ENCODE results near the gene APBA2. TPM values are rescaled to one million over a fixed set of nuclear protein-coding genes. Genes with fewer than 3 reads are reported as not detected.
A peak's percentile ranks its signal among the peaks of the same experiment; 100 is the strongest.

Gene APBA2
- total and polyA plus RNA-seq, 2 of the 13 experiments (the other 11 are each of a cell fraction or from before 2014, with no cell fraction given) = 0.62 to 2.3 TPM

- no peak for FAIRE-seq
- in situ Hi-C loops (cut with HindIII; ENCODE audit: extremely low pct_ligation_motif_present, low pct_unique_long_range_greater_than_20kb) = no loop called here
- TF ChIP-seq ZNF335 (CRISPR knock-in tag; IDR thresholded peaks at IDR 0.05) (no peak), ZC3H13 (CRISPR knock-in tag; IDR thresholded peaks at IDR 0.05) (no peak), NR2C2 (CRISPR knock-in tag; IDR thresholded peaks at IDR 0.05; ENCODE audit: borderline replicate concordance) (no peak), ZNF34 (CRISPR knock-in tag; IDR thresholded peaks at IDR 0.05; ENCODE audit: borderline replicate concordance) (no peak), ZNF207 (IDR thresholded peaks at IDR 0.05; ENCODE audit: borderline replicate concordance) (no peak)
- TF ChIP-seq, protein P1, sequence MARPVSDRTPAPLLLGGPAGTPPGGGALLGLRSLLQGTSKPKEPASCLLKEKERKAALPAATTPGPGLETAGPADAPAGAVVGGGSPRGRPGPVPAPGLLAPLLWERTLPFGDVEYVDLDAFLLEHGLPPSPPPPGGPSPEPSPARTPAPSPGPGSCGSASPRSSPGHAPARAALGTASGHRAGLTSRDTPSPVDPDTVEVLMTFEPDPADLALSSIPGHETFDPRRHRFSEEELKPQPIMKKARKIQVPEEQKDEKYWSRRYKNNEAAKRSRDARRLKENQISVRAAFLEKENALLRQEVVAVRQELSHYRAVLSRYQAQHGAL (CRISPR knock-in tag; IDR thresholded peaks at IDR 0.05; ENCODE audit: not compliant biosample characterization) = no peak
These were observed 73.6 kb downstream of the APBA2 start for GRCh38 chr15:28959326-28959725.

GRCh38 chr15:28960979-28961378, 75.2 kb downstream of the APBA2 start:
- Histone ChIP-seq H3K27ac (ENCODE audit: extremely low read length, insufficient read depth, low read length) (no peak overlapping the region), H3K4me1 (ENCODE audit: insufficient read depth, low read length) (peaks cover 9% of the 10 kb centered on the region), H3K79me2 (ENCODE audit: insufficient read depth, low read length) (no peaks in the 10 kb centered on the region), H3K9ac (ENCODE audit: insufficient read depth, low read depth, low read length) (no peak overlapping the region), H3K4me3 (replicated peaks in 1 of 3; ENCODE audit: insufficient read depth in 1 of 3, low read depth in 2 of 3, low read length in 3 of 3) (no peak overlapping the region), H2AFZ (ENCODE audit: low read length) (no peak overlapping the region), H3K4me2 (ENCODE audit: low read depth, low read length) (no peak overlapping the region), H3K9me3 (ENCODE audit: low read length) (no peaks in the 10 kb centered on the region), H3K36me3 (replicated peaks in 1 of 2; ENCODE audit: control insufficient read depth in 1 of 2, insufficient read depth in 2 of 2, low read length in 2 of 2) (no peaks in the 10 kb centered on the region), H3K27me3 (ENCODE audit: control insufficient read depth in 1 of 2, insufficient read depth in 2 of 2, low read length in 2 of 2) (no peaks in the 10 kb centered on the region), H4K20me1 (ENCODE audit: insufficient read depth, low read length) (no peaks in the 10 kb centered on the region)
- no TSS peak for BruUV-seq (replicated peaks)
- FAIRE-seq (no peak), ATAC-seq (no peak), DNase-seq (ENCODE audit: low spot score) (no peak)
- POLR2A ChIA-PET = no interaction called here
- in situ Hi-C loops (cut with HindIII; ENCODE audit: extremely low pct_ligation_motif_present, low pct_unique_long_range_greater_than_20kb) = no loop called here
- TF ChIP-seq POLR2G (IDR thresholded peaks at IDR 0.05; ENCODE audit: low read depth, low read length) (no peak), FOSL2 (CRISPR knock-in tag; IDR thresholded peaks at IDR 0.05) (peak; percentile 34; the same call in 1 of the 2 replicates)
- 39% methylated on average over 9 of the region's 9 CpGs for WGBS (ENCODE audit: low lambda C conversion rate)
- CTCF ChIA-PET (ENCODE audit: low intra/inter-chr PET ratio, low total read pairs) = no interaction called here
- intact Hi-C loops (cut with micrococcal nuclease; ENCODE audit: unreplicated experiment) = no loop called here

More at GRCh38 chr15:28959326-28959725, 73.6 kb downstream of the APBA2 start:
- no peaks in the 10 kb centered on the region for H3K27me3 ChIP-seq (ENCODE audit: control insufficient read depth in 1 of 2, insufficient read depth in 2 of 2, low read length in 2 of 2)
- H3K4me1 ChIP-seq (ENCODE audit: insufficient read depth, low read length) = peaks cover 9% of the 10 kb centered on the region
- H4K20me1 ChIP-seq (ENCODE audit: insufficient read depth, low read length) = no peaks in the 10 kb centered on the region
- no peaks in the 10 kb centered on the region for H3K36me3 ChIP-seq (replicated peaks in 1 of 2; ENCODE audit: control insufficient read depth in 1 of 2, insufficient read depth in 2 of 2, low read length in 2 of 2)
- no TSS peak for BruUV-seq (replicated peaks)
- H3K4me2 ChIP-seq (ENCODE audit: low read depth, low read length) = no peak overlapping the region
- intact Hi-C loops (cut with micrococcal nuclease; ENCODE audit: unreplicated experiment) = no loop called here
- H3K4me3 ChIP-seq (replicated peaks in 1 of 3; ENCODE audit: insufficient read depth in 1 of 3, low read depth in 2 of 3, low read length in 3 of 3) = no peak overlapping the region
- H2AFZ ChIP-seq (ENCODE audit: low read length) = no peak overlapping the region
- H3K9ac ChIP-seq (ENCODE audit: insufficient read depth, low read depth, low read length) = no peak overlapping the region
- no peaks in the 10 kb centered on the region for H3K79me2 ChIP-seq (ENCODE audit: insufficient read depth, low read length)
- DNase-seq (ENCODE audit: low spot score) (no peak), ATAC-seq (no peak)
- no peak overlapping the region for H3K27ac ChIP-seq (ENCODE audit: extremely low read length, insufficient read depth, low read length)
- H3K9me3 ChIP-seq (ENCODE audit: low read length) = no peaks in the 10 kb centered on the region
- 61% methylated on average over 7 of the region's 7 CpGs for WGBS (ENCODE audit: low lambda C conversion rate)
- ChIA-PET CTCF (ENCODE audit: low intra/inter-chr PET ratio, low total read pairs) (no interaction called here), POLR2A (no interaction called here)

Data from HepG2 (cell line).